Transverse colon (tissue), 3 donors: ENCODE results near the gene ZBTB46.
"Not testable (repeated sequence)": the region's sequence is repeated elsewhere in the genome, so short reads cannot be mapped to it uniquely, and the experiment has no call there.

Experiments used
- POLR2A ChIP-seq: fragments of 450-650 bp; IDR thresholded peaks from one replicate; pipeline ENCODE4 v1.6.1; 2016; ENCODE audit warnings: antibody characterized with exemption, mild to moderate bottlenecking, moderate library complexity
- TF ChIP-seq, protein P1 (sequence below), 5 experiments: fragments of 200-600 bp in 3 of 5; fragments of 450-650 bp in 2 of 5; sonication (generic) in 3 of 5; IDR thresholded peaks; 1 replicate in 2 of 5; 2 replicates in 3 of 5; pipeline ENCODE4 v1.5.1; 2016 to 2017; ENCODE audit warnings: antibody characterized with exemption in 5 of 5, inconsistent platforms in 3 of 5, mild to moderate bottlenecking in 2 of 5, moderate library complexity in 1 of 5

DNA sequence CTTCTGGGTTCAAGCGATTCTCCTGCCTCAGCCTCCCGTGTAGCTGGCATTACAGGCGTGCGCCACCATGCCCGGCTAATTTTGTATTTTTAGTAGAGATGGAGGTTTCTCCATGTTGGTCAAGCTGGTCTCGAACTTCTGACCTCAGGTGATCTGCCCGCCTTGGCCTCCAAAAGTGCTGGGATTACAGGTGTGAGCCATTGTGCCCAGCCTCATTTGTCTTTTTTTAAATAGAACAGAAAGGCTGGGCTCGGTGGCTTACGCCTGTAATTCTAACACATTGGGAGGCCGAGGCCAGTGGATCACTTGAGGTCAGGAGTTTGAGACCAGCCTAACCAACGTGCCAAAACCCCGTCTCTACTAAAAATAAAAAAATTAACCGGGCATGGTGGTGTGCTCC lies 36.0 kb upstream of the ZBTB46 start:
- TF ChIP-seq, protein P1, sequence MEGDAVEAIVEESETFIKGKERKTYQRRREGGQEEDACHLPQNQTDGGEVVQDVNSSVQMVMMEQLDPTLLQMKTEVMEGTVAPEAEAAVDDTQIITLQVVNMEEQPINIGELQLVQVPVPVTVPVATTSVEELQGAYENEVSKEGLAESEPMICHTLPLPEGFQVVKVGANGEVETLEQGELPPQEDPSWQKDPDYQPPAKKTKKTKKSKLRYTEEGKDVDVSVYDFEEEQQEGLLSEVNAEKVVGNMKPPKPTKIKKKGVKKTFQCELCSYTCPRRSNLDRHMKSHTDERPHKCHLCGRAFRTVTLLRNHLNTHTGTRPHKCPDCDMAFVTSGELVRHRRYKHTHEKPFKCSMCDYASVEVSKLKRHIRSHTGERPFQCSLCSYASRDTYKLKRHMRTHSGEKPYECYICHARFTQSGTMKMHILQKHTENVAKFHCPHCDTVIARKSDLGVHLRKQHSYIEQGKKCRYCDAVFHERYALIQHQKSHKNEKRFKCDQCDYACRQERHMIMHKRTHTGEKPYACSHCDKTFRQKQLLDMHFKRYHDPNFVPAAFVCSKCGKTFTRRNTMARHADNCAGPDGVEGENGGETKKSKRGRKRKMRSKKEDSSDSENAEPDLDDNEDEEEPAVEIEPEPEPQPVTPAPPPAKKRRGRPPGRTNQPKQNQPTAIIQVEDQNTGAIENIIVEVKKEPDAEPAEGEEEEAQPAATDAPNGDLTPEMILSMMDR (IDR thresholded peaks at IDR 0.05) = not testable (repeated sequence)
- TF ChIP-seq POLR2A = not testable (repeated sequence)
